Measurements from ENCODE around the gene PTCD2.

The PTCD2 gene

GRCh38 chr5:72379936-72380335, 59.8 kb downstream of the PTCD2 start:
- no peak for TF ChIP-seq JUND (IDR thresholded peaks at IDR 0.05; ENCODE audit: low read depth)
- in situ Hi-C loops (cut with HindIII; ENCODE audit: low pct_unique_long_range_greater_than_20kb, low sequenced_read_pairs) = no loop called here
- DNase-seq (ENCODE audit: low read depth in 1 of 2, low spot score in 1 of 2) = no peak

DNA sequence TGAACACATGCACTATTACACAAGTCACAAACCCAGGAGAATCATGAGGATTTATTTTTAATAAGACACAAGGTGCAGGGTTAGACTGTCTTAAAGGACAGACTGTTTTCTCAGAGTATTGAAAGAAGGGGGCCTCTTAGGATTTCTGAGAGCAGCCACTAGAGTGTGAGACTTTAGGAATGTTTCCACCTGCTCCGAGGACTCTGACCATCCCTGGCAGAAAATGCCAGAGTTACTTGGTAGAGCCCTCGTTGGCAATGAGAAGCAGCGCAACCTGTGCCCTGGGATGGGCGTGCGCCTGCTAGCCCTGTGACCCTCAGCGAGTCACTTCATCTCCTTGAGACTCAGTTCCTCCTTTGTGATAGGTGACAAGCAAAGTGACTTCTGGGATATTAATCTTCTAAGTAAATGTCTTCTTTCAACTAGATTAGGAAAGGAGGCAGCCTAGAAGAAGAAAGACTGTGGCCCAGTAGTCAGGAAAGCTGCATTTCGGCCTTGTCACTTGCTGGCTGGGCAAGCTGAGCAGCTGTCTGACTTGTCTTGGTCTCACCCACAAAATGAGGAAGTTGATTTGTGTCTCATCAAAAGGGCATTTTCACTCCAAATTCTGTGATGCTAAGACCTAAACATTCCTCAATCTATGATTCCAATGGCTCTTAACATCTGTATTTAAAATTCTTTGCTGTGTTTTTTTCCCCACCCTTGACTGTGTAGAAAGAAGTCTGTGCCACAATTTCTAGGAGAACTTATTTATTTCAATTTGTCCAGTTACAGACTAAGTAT, 60.5 kb downstream of the PTCD2 start:
- TF ChIP-seq JUND (IDR thresholded peaks at IDR 0.05; ENCODE audit: low read depth) = no peak
- in situ Hi-C loops (cut with HindIII; ENCODE audit: low pct_unique_long_range_greater_than_20kb, low sequenced_read_pairs) = no loop called here
- no peak for DNase-seq (ENCODE audit: low read depth in 1 of 2, low spot score in 1 of 2)

DNA sequence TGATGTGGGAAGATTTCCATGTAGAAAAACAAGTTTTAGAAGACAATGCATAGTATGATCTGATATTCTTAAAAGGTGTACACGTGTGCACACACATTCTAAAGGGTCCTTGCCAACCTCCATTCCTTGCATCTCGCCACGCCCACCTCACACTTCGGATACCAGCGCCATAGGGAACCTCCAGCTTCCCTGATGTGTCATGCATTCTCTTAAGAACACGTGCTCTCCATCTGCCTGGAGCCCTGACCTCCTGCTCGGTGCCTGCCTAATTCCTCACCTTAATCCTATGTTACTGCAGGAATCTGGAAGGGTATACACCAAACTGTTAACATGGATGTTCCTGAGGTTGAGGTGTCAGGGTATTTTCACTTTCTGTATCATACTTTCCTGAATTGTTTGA, 63.1 kb downstream of the PTCD2 start:
- in situ Hi-C loops (cut with HindIII; ENCODE audit: low pct_unique_long_range_greater_than_20kb, low sequenced_read_pairs) = no loop called here
- DNase-seq (ENCODE audit: low read depth in 1 of 2, low spot score in 1 of 2) = no peak
- no peak for TF ChIP-seq JUND (IDR thresholded peaks at IDR 0.05; ENCODE audit: low read depth)

DNA sequence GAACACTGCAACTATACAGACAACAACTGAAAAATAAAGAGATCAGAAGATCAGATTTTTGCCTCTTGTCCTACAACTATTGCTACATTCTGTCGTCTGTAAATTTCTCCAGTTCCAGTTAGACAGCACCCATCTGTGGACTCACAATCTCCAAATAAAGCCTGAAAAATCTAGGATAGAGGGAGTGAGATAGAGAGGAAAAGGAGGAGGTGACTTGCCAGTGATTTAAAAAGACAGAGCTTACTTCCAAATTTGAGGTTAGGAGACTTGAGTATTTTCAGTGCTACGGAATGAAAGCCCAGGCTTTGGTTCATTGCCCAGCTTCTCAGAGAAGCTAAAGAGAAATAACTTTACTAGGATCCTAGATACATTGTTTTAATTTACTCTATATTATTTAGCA, 63.6 kb downstream of the PTCD2 start:
- in situ Hi-C loops (cut with HindIII; ENCODE audit: low pct_unique_long_range_greater_than_20kb, low sequenced_read_pairs) = no loop called here
- no peak for TF ChIP-seq JUND (IDR thresholded peaks at IDR 0.05; ENCODE audit: low read depth)
- no peak for DNase-seq (ENCODE audit: low read depth in 1 of 2, low spot score in 1 of 2)

DNA sequence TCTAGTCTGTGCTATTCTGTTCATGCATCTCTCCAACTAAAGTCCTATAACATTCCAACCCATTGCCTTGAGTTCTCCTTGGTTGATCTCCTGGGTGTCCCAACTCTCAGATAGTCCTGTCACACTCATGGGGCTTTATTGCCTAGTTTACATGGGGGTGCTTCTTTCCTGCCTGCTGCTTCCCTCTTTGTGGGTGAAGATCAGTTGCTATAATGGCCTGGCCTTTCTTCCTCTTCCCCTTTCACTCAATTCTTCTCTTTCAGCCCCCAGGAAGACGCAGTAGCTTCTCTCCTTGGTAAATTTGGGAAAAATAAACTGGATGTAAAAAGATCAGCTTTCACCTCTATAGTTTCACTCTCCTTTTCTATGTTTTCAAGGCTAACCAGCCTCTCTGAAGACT, 66.5 kb downstream of the PTCD2 start:
- no peak for TF ChIP-seq JUND (IDR thresholded peaks at IDR 0.05; ENCODE audit: low read depth)
- in situ Hi-C loops (cut with HindIII; ENCODE audit: low pct_unique_long_range_greater_than_20kb, low sequenced_read_pairs) = no loop called here
- no peak for DNase-seq (ENCODE audit: low read depth in 1 of 2, low spot score in 1 of 2)

DNA sequence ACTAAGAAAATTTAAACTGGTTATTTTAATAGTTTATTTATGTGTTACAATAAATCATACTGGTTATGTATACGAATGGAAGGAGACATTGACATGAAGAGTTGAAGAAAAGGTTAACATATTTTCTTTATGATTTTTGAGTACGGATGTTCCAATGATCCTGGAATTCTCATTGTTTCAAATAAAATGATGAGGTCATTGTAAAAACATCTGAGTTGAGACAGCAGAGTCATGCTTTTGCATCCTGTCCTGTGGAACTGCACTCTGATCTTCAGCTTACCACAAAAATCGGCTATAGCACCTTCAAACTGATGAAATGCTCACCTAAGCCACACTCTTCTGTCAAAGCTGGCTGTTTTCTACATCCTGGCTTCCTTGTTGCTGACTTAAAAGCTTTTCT, 67.8 kb downstream of the PTCD2 start:
- DNase-seq (ENCODE audit: low read depth in 1 of 2, low spot score in 1 of 2) = no peak
- no peak for TF ChIP-seq JUND (IDR thresholded peaks at IDR 0.05; ENCODE audit: low read depth)
- in situ Hi-C loops (cut with HindIII; ENCODE audit: low pct_unique_long_range_greater_than_20kb, low sequenced_read_pairs) = no loop called here

GRCh38 chr5:72388646-72389045, 68.5 kb downstream of the PTCD2 start:
- no peak for TF ChIP-seq JUND (IDR thresholded peaks at IDR 0.05; ENCODE audit: low read depth)
- in situ Hi-C loops (cut with HindIII; ENCODE audit: low pct_unique_long_range_greater_than_20kb, low sequenced_read_pairs) = no loop called here
- no peak for DNase-seq (ENCODE audit: low read depth in 1 of 2, low spot score in 1 of 2)

DNA sequence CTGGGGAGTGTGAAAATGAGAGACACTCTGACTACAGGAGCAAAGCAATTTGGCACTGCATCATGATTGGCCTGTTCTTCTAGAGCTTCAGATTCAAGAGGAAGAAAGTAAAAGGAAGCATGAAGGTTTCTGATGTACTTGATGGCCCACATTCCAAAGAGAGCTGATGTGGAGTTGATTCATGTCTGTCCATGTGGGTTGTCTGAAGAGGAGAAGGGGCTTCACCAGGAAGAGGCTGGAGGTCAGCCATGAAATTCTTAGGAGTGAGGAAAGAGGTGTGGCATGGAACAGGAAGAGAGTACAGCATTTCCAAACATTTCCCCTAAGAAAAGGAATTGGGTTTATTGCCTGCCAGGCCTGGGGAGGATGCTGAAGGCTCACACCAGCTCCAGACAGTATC, 70.7 kb downstream of the PTCD2 start:
- no peak for TF ChIP-seq JUND (IDR thresholded peaks at IDR 0.05; ENCODE audit: low read depth)
- DNase-seq (ENCODE audit: low read depth in 1 of 2, low spot score in 1 of 2) = no peak
- in situ Hi-C loops (cut with HindIII; ENCODE audit: low pct_unique_long_range_greater_than_20kb, low sequenced_read_pairs) = no loop called here

- in situ Hi-C loops (cut with HindIII; ENCODE audit: low pct_unique_long_range_greater_than_20kb, low sequenced_read_pairs) = no loop called here
- no peak for TF ChIP-seq JUND (IDR thresholded peaks at IDR 0.05; ENCODE audit: low read depth)
- DNase-seq (ENCODE audit: low read depth in 1 of 2, low spot score in 1 of 2) = no peak
Measured at GRCh38 chr5:72392326-72392733, 72.2 kb downstream of the PTCD2 start.

GRCh38 chr5:72393052-72393451, 72.9 kb downstream of the PTCD2 start:
- in situ Hi-C loops (cut with HindIII; ENCODE audit: low pct_unique_long_range_greater_than_20kb, low sequenced_read_pairs) = no loop called here
- no peak for DNase-seq (ENCODE audit: low read depth in 1 of 2, low spot score in 1 of 2)
- no peak for TF ChIP-seq JUND (IDR thresholded peaks at IDR 0.05; ENCODE audit: low read depth)

GRCh38 chr5:72394688-72395087, 74.5 kb downstream of the PTCD2 start:
- no peak for TF ChIP-seq JUND (IDR thresholded peaks at IDR 0.05; ENCODE audit: low read depth)
- in situ Hi-C loops (cut with HindIII; ENCODE audit: low pct_unique_long_range_greater_than_20kb, low sequenced_read_pairs) = no loop called here
- DNase-seq (ENCODE audit: low read depth in 1 of 2, low spot score in 1 of 2) = peak in 1 of 2 experiments; percentile 45

DNA sequence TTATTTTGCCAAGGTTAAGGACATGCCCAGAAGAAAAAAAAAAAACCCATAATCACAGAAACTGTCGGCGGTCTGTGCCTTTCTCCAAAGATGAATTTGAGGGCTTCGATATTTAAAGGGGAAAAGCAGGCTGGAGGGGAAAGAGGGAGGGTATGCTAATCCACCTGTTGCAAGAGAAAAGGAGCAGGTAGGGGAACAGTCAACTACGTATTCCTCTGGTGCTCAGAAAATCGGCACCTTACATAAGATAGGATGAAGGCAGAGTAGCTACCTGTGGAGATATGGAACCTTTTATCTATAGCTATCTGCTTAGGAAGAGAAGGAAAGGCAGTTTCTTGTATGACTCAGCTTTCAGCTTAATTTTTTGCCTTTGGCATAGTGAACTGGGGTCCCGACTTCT, 77.7 kb downstream of the PTCD2 start:
- TF ChIP-seq JUND (IDR thresholded peaks at IDR 0.05; ENCODE audit: low read depth) = no peak
- in situ Hi-C loops (cut with HindIII; ENCODE audit: low pct_unique_long_range_greater_than_20kb, low sequenced_read_pairs) = no loop called here
- DNase-seq (ENCODE audit: low read depth in 1 of 2, low spot score in 1 of 2) = no peak

- in situ Hi-C loops (cut with HindIII; ENCODE audit: low pct_unique_long_range_greater_than_20kb, low sequenced_read_pairs) = no loop called here
Measured at GRCh38 chr5:72400950-72401349, 80.8 kb downstream of the PTCD2 start.

GRCh38 chr5:72402381-72402890, 82.3 kb downstream of the PTCD2 start:
- DNase-seq (ENCODE audit: low read depth in 1 of 2, low spot score in 1 of 2) = no peak
- no peak for TF ChIP-seq JUND (IDR thresholded peaks at IDR 0.05; ENCODE audit: low read depth)
- in situ Hi-C loops (cut with HindIII; ENCODE audit: low pct_unique_long_range_greater_than_20kb, low sequenced_read_pairs) = no loop called here

More at GRCh38 chr5:72400950-72401349, 80.8 kb downstream of the PTCD2 start:
- no peak for DNase-seq (ENCODE audit: low read depth in 1 of 2, low spot score in 1 of 2)
- no peak for TF ChIP-seq JUND (IDR thresholded peaks at IDR 0.05; ENCODE audit: low read depth)

Measured in T47D (cell line).